ENCODE measurements around the gene HNF1B.

- TF ChIP-seq CTCF (IDR thresholded peaks at IDR 0.05 in 4 of 5, conservative IDR thresholded peaks at IDR 0.05 in 1 of 5): no peak
- no peak for TF ChIP-seq POLR2A (IDR thresholded peaks at IDR 0.05)
These were observed 47.5 kb downstream of the HNF1B start for GRCh38 chr17:37697381-37697780.

Data from gastrocnemius medialis (tissue), 4 donors.